Panc1 (cell line): ENCODE measurements around the gene PTTG1IP2. TPM values are rescaled to one million over a fixed set of nuclear protein-coding genes. Genes with fewer than 3 reads are reported as not detected.

ENCODE experiments used
- ATAC-seq: fragments of 200-7000 bp; cut with Tn5 transposase; 2 replicates; pipeline ENCODE4 v1.9.1; 2020; ENCODE audit warnings: mild to moderate bottlenecking, moderate library complexity
- BruUV-seq: library from RNA; stranded (reverse); fragments of 400-500 nt; replicated peaks from 2 replicates; lab custom pipeline; 2021; lab: Mats Ljungman, UMichigan
- CTCF ChIA-PET: fragments of 300-600 bp; sonication (Branson Sonifier 250); formaldehyde crosslinking; loops from one replicate; lab custom pipeline; 2022; ENCODE audit warnings: antibody characterized with exemption; lab: Charles Lee
- POLR2A ChIA-PET: fragments of 300-600 bp; sonication (Branson Sonifier 250); formaldehyde crosslinking; loops from one replicate; lab custom pipeline; 2022; ENCODE audit warnings: antibody characterized with exemption; lab: Charles Lee
- DNase-seq: peaks from one replicate; pipeline ENCODE4 v3.0.0-alpha.2; 2010; ENCODE audit warnings: low read depth, low spot score
- H3K27ac ChIP-seq: 2 replicates; pipeline ENCODE4 v1.5.1; 2011; ENCODE audit warnings: mild to moderate bottlenecking, low read length, inconsistent platforms
- H3K27me3 ChIP-seq: fragments of 200-500 bp; sonication (Bioruptor generic); 2 replicates; pipeline ENCODE4 v1.6.0; 2014; ENCODE audit warnings: low read length, inconsistent platforms; ENCODE audit not compliant: control insufficient read depth, insufficient read depth
- H3K36me3 ChIP-seq: fragments of 200-500 bp; sonication (Bioruptor generic); 2 replicates; pipeline ENCODE4 v1.5.1; 2014; ENCODE audit warnings: inconsistent platforms, mild to moderate bottlenecking, low read length, moderate library complexity; ENCODE audit not compliant: control insufficient read depth, insufficient read depth
- H3K4me1 ChIP-seq: 2 replicates; pipeline ENCODE4 v1.5.1; 2011; ENCODE audit warnings: inconsistent platforms, mild to moderate bottlenecking, low read length, moderate library complexity; ENCODE audit not compliant: control insufficient read depth, insufficient read depth
- H3K4me3 ChIP-seq, 2 experiments: 2 replicates each; pipeline ENCODE4 v1.5.1; 2011 to 2012; ENCODE audit warnings: low read depth in 2 of 2, low read length in 2 of 2, mild to moderate bottlenecking in 2 of 2, inconsistent platforms in 1 of 2, moderate library complexity in 1 of 2
- H3K9me3 ChIP-seq: fragments of 200-500 bp; sonication (Bioruptor generic); 2 replicates; pipeline ENCODE4 v1.5.1; 2014; ENCODE audit warnings: low read depth, mild to moderate bottlenecking, inconsistent platforms, low read length, moderate library complexity; ENCODE audit not compliant: control insufficient read depth, insufficient read depth
- POLR2AphosphoS5 ChIP-seq: IDR thresholded peaks from 2 replicates; pipeline ENCODE4 v1.6.1; 2012; ENCODE audit warnings: mild to moderate bottlenecking, low read depth, low read length, moderate library complexity
- SIN3A ChIP-seq: IDR thresholded peaks from 2 replicates; pipeline ENCODE4 v1.6.1; 2012; ENCODE audit warnings: low read depth, mild to moderate bottlenecking, low read length, moderate library complexity, borderline replicate concordance; ENCODE audit not compliant: insufficient read depth
- TCF7L2 ChIP-seq: IDR thresholded peaks from 2 replicates; pipeline ENCODE4 v1.6.1; 2011; ENCODE audit warnings: mild to moderate bottlenecking, low read depth, low read length, inconsistent platforms
- in situ Hi-C: cut with HindIII; loops from 2 replicates; pipeline ENCODE4 v1.10.0; 2016; ENCODE audit warnings: low sequenced_read_pairs, low pct_unique_long_range_greater_than_20kb
- intact Hi-C: fragments of 100-400 bp; cut with micrococcal nuclease; formaldehyde crosslinking; loops from one replicate; pipeline ENCODE4 v1.10.0; 2022; ENCODE audit not compliant: unreplicated experiment
- total RNA-seq: library from RNA; stranded (reverse); gene quantifications from one replicate; pipeline ENCODE4 v1.2.1, GENCODE V29; 2021; ENCODE audit not compliant: unreplicated experiment
- TF ChIP-seq, protein P1 (sequence below), 2 experiments: IDR thresholded peaks; 2 replicates each; pipeline ENCODE4 v1.6.1; 2011 to 2012; ENCODE audit warnings: low read depth in 2 of 2, control low read depth in 1 of 2, low read length in 1 of 2, mild to moderate bottlenecking in 1 of 2, moderate library complexity in 1 of 2; ENCODE audit not compliant: insufficient read depth in 1 of 2
- TF ChIP-seq, protein P2 (sequence below): fragments of 450-650 bp; IDR thresholded peaks from 2 replicates; pipeline ENCODE4 v1.5.1; 2017; ENCODE audit warnings: mild to moderate bottlenecking

Gene PTTG1IP2
- total RNA-seq, 1 experiment from 2014 or later = not detected

DNA sequence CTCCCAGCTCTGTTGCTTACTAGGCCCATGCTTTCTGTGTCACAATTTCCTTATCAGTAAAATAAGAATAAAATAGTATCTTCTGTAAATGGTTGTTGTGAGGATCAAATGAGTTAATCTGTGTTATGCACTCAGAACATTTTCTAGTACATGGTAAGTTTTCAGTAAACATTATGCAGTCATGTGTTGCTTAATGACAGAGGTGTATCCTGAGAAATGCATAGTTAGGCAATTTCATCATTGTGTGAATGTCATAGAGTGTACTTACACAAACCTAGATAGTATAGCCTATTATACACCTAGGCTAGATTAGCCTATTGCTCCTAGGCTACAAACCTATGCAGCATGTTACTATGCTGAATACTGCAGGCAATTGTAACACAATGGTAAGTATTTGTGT lies 4.4 kb downstream of the PTTG1IP2 start:
- in situ Hi-C loops = no loop called here
- no peak for TF ChIP-seq SIN3A
- TF ChIP-seq, protein P1, sequence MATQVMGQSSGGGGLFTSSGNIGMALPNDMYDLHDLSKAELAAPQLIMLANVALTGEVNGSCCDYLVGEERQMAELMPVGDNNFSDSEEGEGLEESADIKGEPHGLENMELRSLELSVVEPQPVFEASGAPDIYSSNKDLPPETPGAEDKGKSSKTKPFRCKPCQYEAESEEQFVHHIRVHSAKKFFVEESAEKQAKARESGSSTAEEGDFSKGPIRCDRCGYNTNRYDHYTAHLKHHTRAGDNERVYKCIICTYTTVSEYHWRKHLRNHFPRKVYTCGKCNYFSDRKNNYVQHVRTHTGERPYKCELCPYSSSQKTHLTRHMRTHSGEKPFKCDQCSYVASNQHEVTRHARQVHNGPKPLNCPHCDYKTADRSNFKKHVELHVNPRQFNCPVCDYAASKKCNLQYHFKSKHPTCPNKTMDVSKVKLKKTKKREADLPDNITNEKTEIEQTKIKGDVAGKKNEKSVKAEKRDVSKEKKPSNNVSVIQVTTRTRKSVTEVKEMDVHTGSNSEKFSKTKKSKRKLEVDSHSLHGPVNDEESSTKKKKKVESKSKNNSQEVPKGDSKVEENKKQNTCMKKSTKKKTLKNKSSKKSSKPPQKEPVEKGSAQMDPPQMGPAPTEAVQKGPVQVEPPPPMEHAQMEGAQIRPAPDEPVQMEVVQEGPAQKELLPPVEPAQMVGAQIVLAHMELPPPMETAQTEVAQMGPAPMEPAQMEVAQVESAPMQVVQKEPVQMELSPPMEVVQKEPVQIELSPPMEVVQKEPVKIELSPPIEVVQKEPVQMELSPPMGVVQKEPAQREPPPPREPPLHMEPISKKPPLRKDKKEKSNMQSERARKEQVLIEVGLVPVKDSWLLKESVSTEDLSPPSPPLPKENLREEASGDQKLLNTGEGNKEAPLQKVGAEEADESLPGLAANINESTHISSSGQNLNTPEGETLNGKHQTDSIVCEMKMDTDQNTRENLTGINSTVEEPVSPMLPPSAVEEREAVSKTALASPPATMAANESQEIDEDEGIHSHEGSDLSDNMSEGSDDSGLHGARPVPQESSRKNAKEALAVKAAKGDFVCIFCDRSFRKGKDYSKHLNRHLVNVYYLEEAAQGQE (IDR thresholded peaks at IDR 0.05; ENCODE audit: insufficient read depth in 1 of 2, low read depth in 2 of 2, low read length in 1 of 2) = no peak
- TF ChIP-seq, protein P2, sequence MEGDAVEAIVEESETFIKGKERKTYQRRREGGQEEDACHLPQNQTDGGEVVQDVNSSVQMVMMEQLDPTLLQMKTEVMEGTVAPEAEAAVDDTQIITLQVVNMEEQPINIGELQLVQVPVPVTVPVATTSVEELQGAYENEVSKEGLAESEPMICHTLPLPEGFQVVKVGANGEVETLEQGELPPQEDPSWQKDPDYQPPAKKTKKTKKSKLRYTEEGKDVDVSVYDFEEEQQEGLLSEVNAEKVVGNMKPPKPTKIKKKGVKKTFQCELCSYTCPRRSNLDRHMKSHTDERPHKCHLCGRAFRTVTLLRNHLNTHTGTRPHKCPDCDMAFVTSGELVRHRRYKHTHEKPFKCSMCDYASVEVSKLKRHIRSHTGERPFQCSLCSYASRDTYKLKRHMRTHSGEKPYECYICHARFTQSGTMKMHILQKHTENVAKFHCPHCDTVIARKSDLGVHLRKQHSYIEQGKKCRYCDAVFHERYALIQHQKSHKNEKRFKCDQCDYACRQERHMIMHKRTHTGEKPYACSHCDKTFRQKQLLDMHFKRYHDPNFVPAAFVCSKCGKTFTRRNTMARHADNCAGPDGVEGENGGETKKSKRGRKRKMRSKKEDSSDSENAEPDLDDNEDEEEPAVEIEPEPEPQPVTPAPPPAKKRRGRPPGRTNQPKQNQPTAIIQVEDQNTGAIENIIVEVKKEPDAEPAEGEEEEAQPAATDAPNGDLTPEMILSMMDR = no peak
- no peak for TF ChIP-seq POLR2AphosphoS5
- no peak for TF ChIP-seq TCF7L2
- DNase-seq (no peak), ATAC-seq (no peak)
- Histone ChIP-seq H3K9me3 (no peaks in the 10 kb centered on the region), H3K36me3 (no peaks in the 10 kb centered on the region), H3K4me1 (no peaks in the 10 kb centered on the region), H3K27ac (no peak overlapping the region), H3K27me3 (no peaks in the 10 kb centered on the region), H3K4me3 (no peak overlapping the region)
- ChIA-PET CTCF (no interaction called here), POLR2A (no interaction called here)
- BruUV-seq = no TSS peak
- intact Hi-C loops = no loop called here

DNA sequence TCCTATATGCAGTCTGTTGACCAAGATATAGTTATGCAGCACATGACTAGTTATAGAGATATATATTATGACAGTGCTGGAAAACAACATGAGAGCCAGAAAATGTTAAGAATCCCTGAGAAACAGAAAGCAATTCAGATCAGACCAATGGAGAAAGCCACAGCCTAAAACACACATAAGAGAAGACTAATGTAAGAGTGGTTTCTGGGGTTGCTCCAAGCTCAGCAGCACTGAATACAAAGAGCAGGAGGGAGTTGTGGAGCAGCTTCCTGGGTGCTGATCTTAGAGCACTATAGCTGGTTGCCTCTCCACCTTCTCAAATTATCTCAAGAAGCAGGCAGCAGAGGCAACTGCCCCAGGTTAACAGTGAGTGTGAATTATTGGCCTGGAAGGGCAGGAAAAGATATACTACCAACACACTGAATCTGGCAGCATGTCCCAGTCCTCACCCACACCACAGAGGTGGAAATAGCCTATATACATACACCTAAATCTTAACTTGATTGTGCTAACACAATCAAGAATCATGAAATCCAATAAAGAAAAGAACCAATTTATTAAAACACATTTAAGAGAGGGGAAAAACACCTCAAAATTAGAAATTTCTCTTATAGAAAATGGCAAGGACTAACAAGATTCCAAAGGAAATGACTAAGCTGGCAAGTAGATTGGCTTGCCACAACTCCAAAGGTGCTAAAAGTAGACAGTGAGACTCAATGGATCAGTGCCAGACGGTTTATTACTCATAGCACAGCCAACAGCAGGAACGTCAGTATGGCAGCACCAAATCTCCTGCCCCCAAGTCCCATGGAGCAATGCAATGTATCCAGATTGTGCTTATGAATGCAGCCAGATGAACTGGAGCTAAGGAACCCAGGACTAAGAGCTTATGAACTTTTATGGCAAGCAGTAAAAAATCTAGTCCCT lies 5.1 kb downstream of the PTTG1IP2 start:
- H3K9me3 ChIP-seq = no peaks in the 10 kb centered on the region
- no peak for DNase-seq
- intact Hi-C loops = no loop called here
- H3K4me1 ChIP-seq = no peaks in the 10 kb centered on the region
- no peaks in the 10 kb centered on the region for H3K27me3 ChIP-seq
- in situ Hi-C loops = no loop called here
- H3K27ac ChIP-seq = no peak overlapping the region
- no peak for ATAC-seq
- POLR2A ChIA-PET = no interaction called here
- BruUV-seq = no TSS peak
- TF ChIP-seq TCF7L2 = no peak
- TF ChIP-seq, protein P2 = no peak
- TF ChIP-seq, protein P1 (IDR thresholded peaks at IDR 0.05; ENCODE audit: insufficient read depth in 1 of 2, low read depth in 2 of 2, low read length in 1 of 2) = no peak
- no peak for TF ChIP-seq SIN3A
- no peak for TF ChIP-seq POLR2AphosphoS5
- H3K36me3 ChIP-seq = no peaks in the 10 kb centered on the region
- CTCF ChIA-PET = no interaction called here
- H3K4me3 ChIP-seq = no peak overlapping the region
